Endothelial cell of umbilical vein (primary cell): ENCODE results near the gene NFE2L1. TPM values are rescaled to one million over a fixed set of nuclear protein-coding genes. Genes with fewer than 3 reads are reported as not detected.
A peak's percentile ranks its signal among the peaks of the same experiment; 100 is the strongest.

Experiments
- BruUV-seq: library from RNA; stranded (reverse); fragments of 400-500 nt; replicated peaks from 2 replicates; lab custom pipeline; 2021; lab: Mats Ljungman, UMichigan
- CTCF ChIA-PET: fragments of 300-600, 350-600 bp; sonication (Branson Sonifier 250); formaldehyde crosslinking; loops from one replicate; lab custom pipeline; 2021; ENCODE audit warnings: antibody characterized with exemption, inconsistent platforms; lab: Charles Lee
- POLR2A ChIA-PET: fragments of 300-600, 350-600 bp; sonication (Branson Sonifier 250); formaldehyde crosslinking; loops from one replicate; lab custom pipeline; 2021; ENCODE audit warnings: antibody characterized with exemption, inconsistent platforms; lab: Charles Lee
- DNase-seq: peaks from one replicate; pipeline ENCODE4 v3.0.0-alpha.2; 2011; ENCODE audit warnings: low read depth, low spot score
- FAIRE-seq: peaks from 2 replicates; lab custom pipeline; 2011; peaks lifted over from hg19 to GRCh38; lab: Jason Lieb, UNC
- H2AFZ ChIP-seq: 2 replicates; pipeline ENCODE4 v1.6.0; 2012; ENCODE audit warnings: low read depth, low read length, control low read depth, inconsistent platforms
- H3K27ac ChIP-seq: 2 replicates; pipeline ENCODE4 v1.5.1; 2011; ENCODE audit warnings: low read depth, mild to moderate bottlenecking, control low read depth, low read length, moderate library complexity; ENCODE audit not compliant: insufficient read depth
- H3K27me3 ChIP-seq, 2 experiments: 2 replicates each; pipeline versions ENCODE4 v1.6.0 to v1.6.1; 2011; ENCODE audit warnings: low read length in 2 of 2, mixed read lengths in 1 of 2; ENCODE audit not compliant: control insufficient read depth in 2 of 2, insufficient read depth in 2 of 2
- H3K36me3 ChIP-seq, 2 experiments: 2 replicates in 1 of 2; 3 replicates in 1 of 2; pipeline ENCODE4 v1.5.1; 2011; ENCODE audit warnings: low read length in 2 of 2, mild to moderate bottlenecking in 1 of 2, moderate library complexity in 1 of 2; ENCODE audit not compliant: control insufficient read depth in 2 of 2, insufficient read depth in 2 of 2; ENCODE audit errors: extremely low read depth in 1 of 2
- H3K4me1 ChIP-seq: 3 replicates; pipeline ENCODE4 v1.5.1; 2011; ENCODE audit warnings: mild to moderate bottlenecking, low read length; ENCODE audit not compliant: control insufficient read depth, insufficient read depth; ENCODE audit errors: extremely low read depth
- H3K4me2 ChIP-seq: 2 replicates; pipeline ENCODE4 v1.6.1; 2011; ENCODE audit warnings: low read length, control low read depth, mixed read lengths; ENCODE audit not compliant: insufficient read depth
- H3K4me3 ChIP-seq, 3 experiments: fragments of 200-600 bp in 1 of 3; sonication (generic), shearing (Covaris generic) in 1 of 3; replicated peaks in 1 of 3; 2 replicates each; pipeline ENCODE4 v1.5.1; 2011 to 2016; ENCODE audit warnings: control low read depth in 3 of 3, low read length in 3 of 3, mild to moderate bottlenecking in 2 of 3, inconsistent platforms in 1 of 3, low read depth in 1 of 3, moderate library complexity in 1 of 3; ENCODE audit not compliant: insufficient read depth in 1 of 3
- H3K79me2 ChIP-seq: 2 replicates; pipeline ENCODE4 v1.6.0; 2012; ENCODE audit warnings: low read length, inconsistent platforms; ENCODE audit not compliant: control insufficient read depth, insufficient read depth
- H3K9ac ChIP-seq: replicated peaks from 2 replicates; pipeline ENCODE3; 2011; ENCODE audit warnings: low read length, control low read depth; ENCODE audit not compliant: insufficient read depth; ENCODE audit errors: extremely low read depth
- H3K9me1 ChIP-seq: replicated peaks from 3 replicates; pipeline ENCODE4 v1.6.0; 2011; ENCODE audit warnings: mild to moderate bottlenecking, low read length; ENCODE audit not compliant: control insufficient read depth, insufficient read depth; ENCODE audit errors: extremely low read depth
- H3K9me3 ChIP-seq: replicated peaks from 2 replicates; pipeline ENCODE4 v1.5.1; 2012; ENCODE audit warnings: low read length, inconsistent platforms; ENCODE audit not compliant: control insufficient read depth, insufficient read depth
- H4K20me1 ChIP-seq: replicated peaks from 2 replicates; pipeline ENCODE3; 2011; ENCODE audit warnings: mild to moderate bottlenecking, low read length; ENCODE audit not compliant: control insufficient read depth, insufficient read depth; ENCODE audit errors: extremely low read depth
- CTCF ChIP-seq, 2 donors: IDR thresholded peaks; 1 replicate in 1 of 2; 2 replicates in 1 of 2; pipeline ENCODE4 v1.5.1; 2011; ENCODE audit warnings: low read length in 2 of 2, mild to moderate bottlenecking in 2 of 2, moderate library complexity in 2 of 2, control low read depth in 1 of 2, inconsistent platforms in 1 of 2, low read depth in 1 of 2; ENCODE audit not compliant: insufficient read depth in 1 of 2; ENCODE audit errors: extremely low read depth in 1 of 2
- EZH2 ChIP-seq: IDR thresholded peaks from 2 replicates; pipeline ENCODE4 v1.6.1; 2012; ENCODE audit warnings: borderline replicate concordance, low read depth, mild to moderate bottlenecking, moderate library complexity, low read length, inconsistent platforms; ENCODE audit not compliant: severe bottlenecking
- FOS ChIP-seq: IDR thresholded peaks from 2 replicates; pipeline ENCODE4 v1.6.1; 2011; ENCODE audit warnings: mild to moderate bottlenecking, low read length, moderate library complexity, borderline replicate concordance; ENCODE audit not compliant: insufficient read depth
- GATA2 ChIP-seq: IDR thresholded peaks from 2 replicates; pipeline ENCODE4 v1.7.0; 2011; ENCODE audit warnings: low read depth, mild to moderate bottlenecking, moderate library complexity, mixed read lengths, low read length; ENCODE audit not compliant: insufficient read length, insufficient read depth
- JUN ChIP-seq: IDR thresholded peaks from 2 replicates; pipeline ENCODE4 v1.6.1; 2011; ENCODE audit warnings: borderline replicate concordance, low read depth; ENCODE audit not compliant: insufficient read length, insufficient read depth
- MAX ChIP-seq: IDR thresholded peaks from 2 replicates; pipeline ENCODE4 v1.6.1; 2011; ENCODE audit not compliant: insufficient read depth, insufficient read length
- MYC ChIP-seq: IDR thresholded peaks from one replicate; pipeline ENCODE4 v1.6.1; 2011; ENCODE audit warnings: mild to moderate bottlenecking, low read depth, low read length
- POLR2A ChIP-seq: IDR thresholded peaks from 2 replicates; pipeline ENCODE4 v1.6.1; 2012; ENCODE audit warnings: low read depth, mild to moderate bottlenecking, control low read depth, low read length
- POLR2AphosphoS5 ChIP-seq: IDR thresholded peaks from 2 replicates; pipeline ENCODE4 v1.6.1; 2012; ENCODE audit warnings: low read depth, mild to moderate bottlenecking, control low read depth, low read length, moderate library complexity; ENCODE audit not compliant: insufficient read depth
- dilution Hi-C: fragments of 300-500 bp; cut with MboI; formaldehyde crosslinking; loops from one replicate; pipeline ENCODE4 v1.15.0; 2019; ENCODE audit warnings: low sequenced_read_pairs; ENCODE audit not compliant: extremely low pct_ligation_motif_present
- intact Hi-C: fragments of 100-400 bp; cut with micrococcal nuclease; formaldehyde crosslinking; loops from one replicate; pipeline ENCODE4 v1.10.0; 2022
- polyA plus RNA-seq, 4 experiments: library from polyadenylated mRNA; depleted of rRNA in 3 of 4; stranded (reverse) in 3 of 4; unstranded in 1 of 4; fragments of >200 nt; gene quantifications; 2 replicates each; pipeline versions ENCODE4 v1.2.1 to v1.2.3, GENCODE V29; 2011 to 2012; ENCODE audit warnings: missing spikeins in 1 of 4
- total RNA-seq: library from RNA; stranded (reverse); gene quantifications from 2 replicates; pipeline ENCODE4 v1.2.3, GENCODE V29; 2021

NFE2L1 gene
- total and polyA plus RNA-seq, 2 donors (not counting 3 experiments of a cell fraction or from before 2014, with no cell fraction given), result 187 to 236 TPM

GRCh38 chr17:48104440-48104839, 56.3 kb downstream of the NFE2L1 start:
- Histone ChIP-seq H3K9ac (no peak overlapping the region), H3K27me3 (no peaks in the 10 kb centered on the region), H3K79me2 (peaks cover 30% of the 10 kb centered on the region), H3K36me3 (no peaks in the 10 kb centered on the region), H3K4me1 (peaks cover 18% of the 10 kb centered on the region), H2AFZ (no peak overlapping the region), H3K4me2 (no peak overlapping the region), H3K27ac (no peak overlapping the region), H3K9me3 (no peaks in the 10 kb centered on the region), H3K9me1 (no peaks in the 10 kb centered on the region), H3K4me3 (no peak overlapping the region), H4K20me1 (no peaks in the 10 kb centered on the region)
- no peak for TF ChIP-seq CTCF (IDR thresholded peaks at IDR 0.05; ENCODE audit: extremely low read depth in 1 of 2, insufficient read depth in 1 of 2, low read depth in 1 of 2, low read length in 2 of 2)
- BruUV-seq, result no TSS peak
- ChIA-PET CTCF (interaction anchor here (2.8 to 3.1 kb wide), 2 partner anchors 24 to 27 kb away, joined by 10 to 11 read pairs; no protein-coding TSS in a partner anchor), POLR2A (no interaction called here)
- FAIRE-seq (no peak), DNase-seq (no peak)
- dilution Hi-C loops, result no loop called here
- intact Hi-C loops, result loop anchor here (5.0 kb wide), 1 partner anchor 138 kb away; no protein-coding TSS in a partner anchor

- Histone ChIP-seq H3K79me2 (peaks cover 34% of the 10 kb centered on the region), H3K36me3 (no peaks in the 10 kb centered on the region), H3K27me3 (no peaks in the 10 kb centered on the region), H3K9me1 (no peaks in the 10 kb centered on the region), H3K4me1 (peaks cover 10% of the 10 kb centered on the region), H3K9ac (peak overlapping the region; percentile 88), H3K27ac (peak overlapping the region; percentile 41), H3K4me2 (peak overlapping the region; percentile 97), H4K20me1 (no peaks in the 10 kb centered on the region), H2AFZ (peak overlapping the region; percentile 99), H3K4me3 (peak overlapping the region; percentile 56 to 99 (median 92)), H3K9me3 (no peaks in the 10 kb centered on the region)
- intact Hi-C loops (loop anchor here (1.0 kb wide), 2 partner anchors 21 to 210 kb away; partner anchors contain the start of gene SP2), dilution Hi-C loops (no loop called here)
- no peak for DNase-seq
- ChIA-PET POLR2A (no interaction called here), CTCF (interaction anchor here (0.9 to 2.8 kb wide), 6 partner anchors 9 to 82 kb away, joined by 3 to 11 read pairs (median 4); no protein-coding TSS in a partner anchor)
- no peak for FAIRE-seq
- no TSS peak for BruUV-seq
- TF ChIP-seq GATA2 (no peak), CTCF (IDR thresholded peaks at IDR 0.05; ENCODE audit: extremely low read depth in 1 of 2, insufficient read depth in 1 of 2, low read depth in 1 of 2, low read length in 2 of 2) (no peak), POLR2AphosphoS5 (no peak), POLR2A (no peak), EZH2 (no peak), FOS (no peak), MYC (no peak), JUN (no peak), MAX (no peak)
These were observed 58.6 kb downstream of the NFE2L1 start for GRCh38 chr17:48106802-48107136.
